ENCODE results near the gene CRABP2.

Gene CRABP2

DNA sequence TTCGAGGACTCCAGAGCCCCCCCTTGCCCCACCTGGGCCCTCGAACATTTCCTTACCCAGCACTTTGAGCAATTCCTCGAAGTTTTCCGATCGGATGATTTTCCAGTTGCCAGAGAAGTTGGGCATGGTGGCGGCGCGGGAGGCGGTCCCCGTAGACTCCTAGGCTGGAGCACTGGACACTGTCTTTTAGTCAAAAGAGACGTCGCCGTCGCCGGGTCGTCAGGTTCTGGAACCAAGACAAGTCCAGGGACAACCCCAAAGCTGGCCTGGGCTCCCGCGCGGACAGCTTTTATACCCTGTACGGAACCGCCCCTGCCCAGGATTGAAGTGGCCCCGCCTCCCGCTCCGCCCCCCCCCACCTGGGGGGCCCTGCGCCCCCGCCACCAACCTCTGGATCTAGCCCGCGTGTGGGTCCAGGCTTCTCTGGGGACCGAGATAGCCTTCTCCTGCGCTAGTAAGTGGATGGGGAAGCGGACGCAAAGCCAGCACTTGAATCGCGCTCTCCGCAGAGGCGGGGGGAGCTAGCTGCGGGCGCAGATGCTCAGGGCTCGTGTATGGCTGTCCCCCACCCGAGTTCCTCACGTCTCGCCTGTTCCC, at the start of gene CRABP2:
TSS of gene CRABP2 (minus strand) at position 263 of the 597 bp plus-strand sequence. CDS start at position 126, 137 bp downstream.
- DNase-seq, result peak; percentile 38

DNA sequence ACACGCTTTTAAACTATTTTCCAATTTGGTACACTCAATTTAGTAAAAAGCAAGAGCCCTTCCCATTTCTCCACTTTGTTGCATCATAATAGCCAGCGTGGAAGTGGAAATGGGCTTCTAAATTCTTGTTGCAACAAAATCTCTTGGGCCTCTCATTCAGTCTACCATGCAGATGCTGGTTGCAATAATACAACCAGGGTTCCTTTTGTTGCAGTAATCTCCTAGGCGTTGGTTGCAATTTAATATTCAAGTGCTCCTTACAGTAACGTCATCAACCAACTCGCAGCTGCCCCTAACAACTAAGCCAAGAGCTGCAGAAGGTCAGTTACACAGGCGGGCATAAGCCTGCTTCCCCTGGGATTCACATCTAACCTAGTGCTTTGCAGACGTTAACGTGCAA, 48.8 kb upstream of the CRABP2 start:
- no peak for DNase-seq

DNA sequence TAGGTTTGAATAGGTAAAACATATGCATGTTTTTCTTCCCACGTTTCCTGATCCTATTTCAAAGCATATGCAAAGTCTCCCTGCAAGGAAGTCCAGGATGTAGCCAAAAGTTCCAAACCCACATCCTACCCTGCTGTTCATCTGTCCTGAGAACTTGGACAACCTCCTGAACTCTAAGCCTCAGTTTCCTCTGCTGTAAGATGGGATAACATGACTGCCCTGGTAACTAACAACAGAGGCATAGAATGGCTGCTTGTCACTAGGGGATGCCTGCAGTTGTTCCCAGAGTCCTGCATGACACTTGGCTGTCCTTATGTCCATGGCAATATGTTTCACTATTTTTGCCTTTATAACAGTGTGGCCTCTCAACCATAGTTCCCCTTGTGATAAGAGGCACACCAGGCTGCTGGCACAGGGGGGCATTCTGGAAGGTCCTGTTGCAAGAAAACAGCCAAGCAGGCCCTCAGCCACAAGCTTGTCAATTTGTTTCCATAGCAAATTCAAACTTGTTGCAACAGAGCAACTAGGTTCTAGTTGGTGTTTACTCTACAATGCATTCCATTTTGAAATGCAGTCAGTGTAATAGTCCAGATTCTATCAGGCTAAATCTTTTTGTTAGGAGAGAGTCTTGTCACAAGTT, 47.6 kb upstream of the CRABP2 start:
- DNase-seq, result no peak

DNA sequence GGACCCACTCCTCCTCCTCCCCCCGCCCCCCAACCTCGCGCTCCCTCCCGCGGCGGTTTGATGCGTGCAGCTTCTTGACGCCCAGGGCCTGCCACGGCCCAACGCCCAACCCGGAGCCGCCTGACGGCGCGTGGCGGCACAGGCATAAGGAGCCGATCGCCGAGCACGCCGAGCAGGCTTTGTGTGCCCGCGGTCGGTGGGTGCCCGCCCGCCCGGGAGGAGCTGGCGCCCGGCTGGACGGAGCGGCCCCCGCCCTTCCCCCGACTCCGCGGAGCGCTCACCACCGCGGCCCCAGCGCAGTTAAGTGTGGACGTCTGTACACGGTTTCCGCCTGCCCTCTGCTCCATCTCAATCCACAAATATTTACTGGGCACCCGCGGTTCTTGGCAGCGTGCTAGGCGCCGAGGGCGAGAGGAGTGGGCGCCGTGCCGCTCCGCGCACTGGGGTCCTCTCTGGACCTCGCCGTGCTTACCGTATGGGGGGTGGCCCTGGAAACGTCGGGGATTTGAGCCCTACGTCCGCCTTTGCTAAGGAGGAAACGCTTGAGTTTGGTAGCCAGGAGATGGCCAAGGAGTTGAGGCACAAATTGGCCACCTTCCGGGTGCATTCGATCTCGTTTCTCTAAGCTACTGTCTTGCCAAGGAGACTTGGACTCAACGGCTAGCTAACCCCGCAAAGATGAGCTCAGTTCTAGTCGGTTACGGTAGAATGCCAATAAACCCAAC, 46.5 kb upstream of the CRABP2 start:
- DNase-seq, result peak; percentile 97

DNA sequence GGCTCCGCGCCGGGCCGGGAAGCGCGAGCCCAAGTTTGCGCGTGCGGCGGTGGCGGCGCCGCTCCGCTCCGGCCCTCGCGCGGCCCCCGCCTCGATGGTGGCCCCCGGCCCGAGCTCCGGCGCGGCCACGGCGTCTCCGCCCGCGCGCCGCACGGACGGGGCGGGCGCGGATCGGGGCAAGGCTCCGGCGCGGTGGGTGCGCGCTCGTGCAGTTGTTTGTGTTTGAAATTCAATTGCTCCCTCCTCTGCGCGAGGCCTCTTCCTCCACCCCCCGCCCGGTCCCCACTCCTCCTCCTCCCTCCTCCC, 46.0 kb upstream of the CRABP2 start, which contains the start of gene HDGF:
TSS of gene HDGF (minus strand) at position 225 of the 306 bp plus-strand sequence. CDS start 246 bp downstream, outside the sequence.
- DNase-seq, result no peak

DNA sequence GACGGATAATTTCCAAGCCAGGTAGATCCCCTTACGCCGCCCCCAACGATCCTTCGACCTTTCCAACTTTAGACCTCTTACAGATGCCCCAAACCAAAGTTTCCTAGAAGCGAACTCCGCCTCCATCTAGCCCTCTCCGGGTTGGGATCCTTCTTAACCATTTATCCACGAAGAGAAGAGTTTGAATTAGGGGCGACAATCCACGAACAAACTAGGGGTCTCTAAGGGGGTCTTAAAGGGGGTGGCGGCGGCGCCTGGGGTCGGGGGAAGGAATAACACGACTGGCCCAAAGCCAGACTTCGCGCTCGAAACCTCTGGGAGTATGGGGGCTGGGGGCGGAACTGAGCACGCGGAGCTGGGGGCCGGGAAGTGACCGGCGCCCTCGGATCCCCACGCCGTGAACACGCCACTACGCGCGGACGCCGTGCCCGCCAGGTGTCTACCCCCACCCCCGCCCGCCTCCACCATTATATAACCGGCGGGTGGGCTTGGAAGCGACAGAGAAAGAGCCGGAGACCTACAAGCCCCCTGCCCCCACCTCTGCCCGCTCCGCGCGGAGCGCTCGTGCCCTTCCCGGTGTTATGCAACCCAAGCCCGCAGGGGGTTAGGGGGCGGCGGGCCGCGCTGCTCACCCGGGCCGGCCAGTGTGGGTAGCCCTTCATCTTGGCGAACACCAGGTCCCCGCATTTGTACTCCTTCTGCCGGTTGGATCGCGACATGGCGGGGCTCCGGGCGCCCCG, 45.5 kb upstream of the CRABP2 start:
- peak; percentile 64 for DNase-seq

DNA sequence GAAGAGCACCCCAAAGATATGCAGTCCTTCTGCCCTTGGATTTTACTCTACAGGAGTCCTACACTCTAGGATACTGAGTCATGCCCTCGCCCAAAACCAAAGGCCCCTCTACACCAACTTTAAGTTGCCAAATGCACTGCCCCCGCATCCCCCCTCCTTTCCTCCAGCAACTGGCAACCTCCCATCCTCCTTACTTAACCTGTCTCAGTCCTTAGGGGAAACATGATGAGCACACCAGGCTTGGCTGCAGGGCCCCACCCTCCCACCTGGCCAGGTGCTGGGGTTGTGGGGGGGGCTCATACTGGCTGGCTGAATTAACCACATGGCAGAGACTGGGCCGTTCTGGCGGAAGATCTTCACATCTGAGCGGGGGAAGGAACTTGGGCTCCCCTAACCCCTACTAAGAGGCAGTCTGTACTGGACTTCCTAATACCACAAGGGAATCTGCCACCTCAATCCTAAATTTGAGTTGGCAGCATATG, 44.8 kb upstream of the CRABP2 start:
- DNase-seq, result peak; percentile 83

DNA sequence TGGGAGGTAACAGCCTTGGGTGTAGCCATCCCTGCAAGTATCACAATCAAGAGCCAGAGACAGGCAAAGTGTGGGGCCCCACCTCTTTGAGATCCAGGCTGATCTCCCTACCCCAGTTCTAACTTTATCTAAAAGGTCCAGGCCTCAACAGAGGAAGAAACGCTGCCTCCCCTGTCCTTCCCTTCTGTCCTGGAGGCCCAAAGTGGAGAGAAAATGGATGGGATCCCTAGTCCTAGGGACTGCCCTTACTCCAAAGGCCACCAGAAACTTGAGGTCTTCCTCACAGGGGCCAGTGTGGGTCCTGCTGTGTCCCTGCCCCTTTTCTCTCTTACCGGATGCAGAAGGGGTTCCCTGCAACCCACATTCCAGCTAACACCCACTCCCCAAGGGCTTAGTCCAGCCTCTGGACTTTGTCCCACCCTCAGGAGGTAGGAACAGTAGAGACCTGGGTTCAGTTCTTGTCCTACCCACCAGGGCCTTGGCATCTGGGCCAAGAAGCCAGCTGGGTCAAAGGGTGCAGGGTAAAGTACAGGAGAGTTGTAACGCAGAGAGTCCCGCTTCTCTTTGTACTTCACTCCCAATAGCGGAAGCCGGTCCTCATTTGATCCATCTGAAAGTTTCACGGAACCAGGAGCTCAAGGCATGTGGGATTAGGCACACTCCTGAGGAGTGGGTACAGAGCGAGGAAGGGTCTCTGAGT, 44.2 kb upstream of the CRABP2 start:
- no peak for DNase-seq

DNA sequence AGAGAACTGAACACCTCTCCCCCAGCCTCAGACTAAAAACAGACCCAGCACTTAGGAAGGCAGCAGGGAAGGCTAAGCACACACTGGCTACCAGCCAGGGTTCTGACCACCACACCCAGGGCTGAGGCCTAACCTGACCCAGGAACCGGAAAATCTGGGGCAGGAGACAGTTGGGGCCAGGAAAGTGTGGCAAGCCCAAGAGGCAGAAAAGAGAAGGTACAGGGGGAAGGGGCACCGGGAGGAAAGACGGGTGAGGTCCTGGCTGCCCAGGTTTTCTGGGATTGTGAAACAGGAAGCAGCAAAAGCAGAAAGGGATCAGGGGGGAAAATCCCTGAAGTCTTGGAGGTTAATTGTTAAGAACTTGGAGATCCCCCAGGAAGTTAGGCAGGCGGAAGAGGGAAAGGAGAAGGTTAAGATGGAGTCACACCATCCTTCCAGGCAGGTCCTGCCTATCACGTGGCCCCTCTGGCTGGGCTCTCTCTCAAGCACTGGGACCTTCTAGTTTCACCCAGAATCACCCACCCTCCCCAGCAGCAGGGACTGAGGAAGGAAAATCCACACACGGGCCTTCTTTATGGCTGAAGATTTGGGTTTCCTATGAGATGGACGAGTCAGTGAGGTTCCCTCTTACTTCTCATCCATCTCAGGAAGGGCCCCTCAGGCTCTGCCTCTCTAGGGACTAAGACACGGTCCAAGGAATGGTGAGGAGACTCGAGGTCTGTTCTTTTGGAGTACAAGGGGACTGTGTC, 43.5 kb upstream of the CRABP2 start:
- no peak for DNase-seq

DNA sequence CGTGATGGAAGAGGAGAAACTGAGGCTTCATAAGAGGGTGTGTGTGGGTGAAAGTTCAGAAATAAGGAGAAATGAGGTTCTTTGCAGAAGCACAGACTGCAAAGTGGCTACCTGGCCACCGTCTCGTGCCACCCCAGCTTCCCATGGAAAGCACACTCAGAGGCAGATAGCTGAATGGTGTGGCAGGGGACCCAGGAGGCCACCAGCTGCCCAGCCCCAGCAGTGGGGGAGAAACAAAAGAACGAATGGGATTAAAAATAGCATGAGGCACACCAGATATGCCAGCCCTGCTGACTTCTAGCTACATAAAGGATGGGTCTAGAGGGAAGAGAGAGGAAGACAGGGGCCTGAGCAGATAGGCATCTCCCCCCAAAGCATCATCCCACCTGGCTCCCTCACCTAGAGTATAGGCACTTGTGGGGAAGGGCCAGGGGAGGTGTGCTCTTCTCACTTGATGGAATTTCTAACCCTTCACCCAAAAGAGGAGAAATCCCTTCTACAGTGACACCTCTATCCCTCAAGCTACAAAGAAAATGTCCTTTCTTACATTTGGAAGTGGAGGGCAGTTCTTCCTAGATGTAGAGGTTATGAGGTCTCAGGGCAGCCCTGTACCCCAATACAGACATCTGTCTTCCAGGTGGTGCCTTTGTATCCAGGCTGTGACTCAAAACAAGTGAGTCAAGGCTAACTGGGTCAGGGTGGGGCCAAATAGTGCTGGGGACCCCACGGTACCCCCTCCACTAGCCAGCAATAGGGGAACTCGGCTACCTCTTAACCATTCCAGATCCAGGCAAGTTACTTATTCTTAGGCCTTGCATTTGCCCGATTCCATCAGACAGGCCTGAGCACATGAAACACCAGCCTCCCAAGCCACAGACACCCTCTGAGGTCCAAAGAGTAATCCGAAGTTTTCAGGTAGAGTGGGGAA, 42.6 kb upstream of the CRABP2 start:
- peak; percentile 42 for DNase-seq

DNA sequence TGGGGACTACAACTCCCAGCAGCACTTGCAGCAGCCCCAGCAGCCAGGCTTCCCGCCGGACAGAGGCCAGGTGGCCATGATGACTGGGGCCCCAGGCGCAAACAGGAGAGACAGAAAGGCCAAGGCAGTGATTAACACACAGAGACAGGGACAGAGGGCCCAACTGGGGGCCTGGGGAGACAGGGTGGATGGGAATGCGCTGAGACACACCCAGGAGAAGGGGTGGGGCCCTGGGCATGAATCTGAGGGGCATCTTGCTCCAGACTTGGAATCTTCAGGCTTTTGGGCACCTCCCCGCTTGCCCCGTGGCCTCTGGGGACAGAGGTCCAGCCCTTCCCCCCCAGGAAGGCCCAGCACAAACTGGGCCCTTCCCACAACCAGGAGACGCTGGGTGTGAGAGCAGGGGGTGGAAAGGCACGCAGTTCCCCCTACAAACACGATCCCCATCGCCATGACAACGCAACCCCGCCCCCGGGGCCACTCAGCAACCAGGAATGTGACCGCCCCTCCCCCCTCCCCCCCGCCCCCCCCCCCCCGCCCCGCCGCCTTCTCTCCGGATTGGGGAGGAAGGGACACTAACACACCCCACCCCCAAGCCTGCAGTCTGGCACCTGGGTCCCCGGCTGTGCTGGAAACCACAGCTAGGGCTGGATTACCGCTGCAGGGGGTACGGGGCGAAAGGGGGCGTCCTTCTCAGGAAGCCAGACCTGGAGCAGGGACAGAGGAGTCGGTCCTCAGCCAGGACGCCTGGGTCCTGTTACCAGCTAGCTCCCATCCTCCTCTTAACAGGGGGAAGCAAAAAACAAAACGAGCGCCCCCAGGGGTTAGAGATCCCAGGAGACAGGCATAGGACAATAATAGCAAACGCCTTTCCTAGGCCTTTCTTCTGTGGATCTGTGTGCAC, 41.6 kb upstream of the CRABP2 start:
- DNase-seq, result peak; percentile 92

DNA sequence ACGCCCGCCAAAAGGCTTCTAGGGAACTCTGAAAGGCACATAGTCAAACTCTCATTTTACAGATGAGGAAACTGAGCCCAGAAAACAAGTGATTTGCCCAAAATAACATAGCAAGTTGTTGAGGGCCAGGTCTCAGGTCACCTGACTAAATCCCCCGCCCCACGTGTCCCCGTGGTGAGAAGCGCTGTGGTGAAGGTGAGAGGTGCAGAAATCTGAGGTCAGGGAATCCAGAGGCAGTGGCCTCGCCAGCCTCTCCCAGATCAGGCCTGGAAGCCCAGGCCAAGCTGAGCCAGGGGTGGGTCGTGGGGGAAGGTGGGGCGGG, 41.0 kb upstream of the CRABP2 start:
- no peak for DNase-seq

DNA sequence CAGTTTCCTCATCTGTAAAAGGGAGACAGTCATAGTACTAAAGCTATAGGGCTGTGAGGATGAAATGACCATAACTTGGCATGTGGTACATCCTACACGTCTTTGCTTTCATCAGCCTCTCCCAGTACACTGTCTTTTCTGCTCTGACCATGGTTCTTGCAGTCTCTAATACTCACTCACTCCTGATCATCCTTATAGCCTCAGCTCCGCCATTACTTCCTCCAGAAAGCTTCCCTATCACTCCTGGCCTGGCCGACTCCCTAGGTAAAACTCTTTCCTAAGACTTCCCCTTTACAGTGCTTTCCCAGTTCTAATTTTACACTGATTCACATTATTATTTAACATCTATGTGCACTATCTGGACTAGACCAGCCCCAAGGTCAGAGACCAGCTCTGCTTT, 40.5 kb upstream of the CRABP2 start:
- no peak for DNase-seq

DNA sequence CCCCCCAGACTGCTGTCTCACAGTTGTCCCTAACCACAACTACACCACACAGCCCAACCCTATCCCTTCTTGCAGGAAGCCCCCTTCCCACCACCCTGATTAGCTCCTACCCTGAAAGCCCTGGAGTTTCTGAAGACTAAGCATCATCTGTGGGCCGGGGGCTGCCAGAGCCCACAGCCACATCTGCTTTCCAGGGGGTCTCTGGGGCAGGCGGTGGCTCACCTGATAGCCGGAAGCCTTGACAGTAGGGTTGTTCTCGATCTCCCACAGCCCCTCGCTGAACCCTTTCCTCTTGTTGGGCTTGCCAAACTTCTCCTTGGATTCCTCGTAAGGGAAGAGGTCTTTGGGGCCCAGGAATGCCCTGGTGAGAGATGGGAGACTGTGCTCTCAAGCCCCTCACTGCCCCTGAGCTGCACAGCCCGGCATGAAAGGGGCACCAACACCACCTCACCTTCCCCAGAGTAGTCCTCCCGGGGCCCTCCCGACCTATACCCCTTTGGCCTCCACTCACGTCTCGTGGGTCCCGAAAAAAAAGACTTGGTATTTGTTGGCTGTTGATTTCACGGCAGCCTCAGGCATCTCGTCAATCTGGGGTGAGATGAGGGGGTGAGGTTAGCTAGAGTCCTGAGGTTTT, 39.5 kb upstream of the CRABP2 start:
- no peak for DNase-seq

DNA sequence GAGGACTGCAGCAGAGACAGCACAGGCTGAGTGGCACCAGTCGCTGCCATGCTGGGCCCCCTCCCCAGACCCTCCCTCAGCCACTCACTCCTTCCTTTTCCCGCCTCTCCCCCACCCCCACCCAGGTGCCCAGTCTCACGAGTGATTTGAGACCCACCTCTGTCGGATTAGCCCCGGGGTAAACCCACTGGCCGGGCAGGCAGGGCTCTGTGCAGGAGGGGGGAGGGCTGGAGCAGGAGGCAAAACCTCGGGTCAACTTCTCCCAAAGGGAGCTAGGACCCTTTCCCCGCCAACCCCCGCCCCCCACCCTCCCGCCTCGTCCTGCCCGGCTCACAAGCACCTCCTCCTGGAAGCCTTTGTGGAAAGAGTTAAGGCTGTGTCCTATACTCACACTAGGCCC, 39.0 kb upstream of the CRABP2 start:
- no peak for DNase-seq

DNA sequence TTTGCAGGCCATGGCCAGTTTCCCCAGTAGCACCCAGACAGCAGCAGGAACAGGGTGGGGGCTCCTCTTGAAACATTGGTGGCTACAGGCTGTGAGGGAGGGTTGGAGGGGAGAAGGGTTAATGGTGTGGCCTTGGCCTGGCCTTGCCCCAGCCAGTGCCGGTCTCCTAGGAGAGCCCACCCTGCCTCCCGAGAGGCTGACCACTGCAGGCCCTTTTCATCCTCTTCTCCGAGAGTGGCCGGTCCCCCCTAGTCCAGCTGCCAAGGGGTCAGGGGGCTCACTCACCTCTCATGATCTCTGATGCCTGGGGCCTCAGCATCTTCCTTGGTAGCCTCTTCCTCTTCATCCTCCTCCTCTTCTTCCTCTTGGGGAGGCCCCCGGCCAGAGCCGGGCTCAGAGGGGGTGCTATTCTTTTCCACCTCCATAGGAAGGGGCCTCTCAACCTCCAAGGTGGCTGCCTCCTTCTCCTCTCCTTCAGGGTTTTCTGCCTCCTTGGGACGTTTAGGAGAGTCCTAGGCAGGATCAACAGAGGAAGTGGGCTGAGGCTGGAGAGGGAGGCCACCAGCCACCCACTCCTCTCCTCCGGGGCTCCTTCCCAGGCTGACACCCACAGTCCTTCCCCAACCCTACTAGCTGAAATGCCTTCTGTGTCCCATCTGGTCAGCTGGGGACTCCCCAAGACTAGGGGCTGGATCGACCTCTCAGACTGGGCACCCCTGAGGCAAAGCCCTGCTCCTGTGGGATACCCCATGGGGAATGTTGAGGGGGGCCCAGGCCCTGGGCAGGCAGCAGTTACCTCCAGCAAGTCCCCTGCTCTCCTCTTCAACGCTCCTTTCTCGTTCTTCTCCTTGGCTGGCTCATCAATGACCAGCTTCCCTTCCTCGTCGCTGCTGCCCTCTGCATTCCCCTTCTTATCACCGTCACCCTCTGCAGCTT, 38.3 kb upstream of the CRABP2 start:
- DNase-seq, result no peak

DNA sequence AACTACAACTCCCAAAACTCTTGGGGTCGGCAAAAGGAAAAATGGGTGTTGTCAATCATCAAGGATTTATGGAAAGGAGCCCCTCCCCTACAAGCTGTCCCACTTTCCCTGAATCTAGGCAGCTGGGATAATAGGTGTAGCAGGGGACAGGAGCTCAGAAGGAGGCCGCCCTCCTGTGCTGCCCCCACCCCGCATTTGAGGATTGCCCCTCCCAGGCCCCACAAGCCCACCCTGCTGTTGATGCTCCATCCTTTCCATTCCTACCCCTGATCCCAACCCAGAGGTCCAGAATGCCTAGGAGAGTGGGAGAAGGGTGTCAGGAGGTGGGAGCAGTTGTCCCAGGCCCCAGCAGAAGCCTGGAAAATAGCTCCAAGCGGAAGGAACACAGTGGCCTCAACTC, 37.4 kb upstream of the CRABP2 start:
- no peak for DNase-seq

DNA sequence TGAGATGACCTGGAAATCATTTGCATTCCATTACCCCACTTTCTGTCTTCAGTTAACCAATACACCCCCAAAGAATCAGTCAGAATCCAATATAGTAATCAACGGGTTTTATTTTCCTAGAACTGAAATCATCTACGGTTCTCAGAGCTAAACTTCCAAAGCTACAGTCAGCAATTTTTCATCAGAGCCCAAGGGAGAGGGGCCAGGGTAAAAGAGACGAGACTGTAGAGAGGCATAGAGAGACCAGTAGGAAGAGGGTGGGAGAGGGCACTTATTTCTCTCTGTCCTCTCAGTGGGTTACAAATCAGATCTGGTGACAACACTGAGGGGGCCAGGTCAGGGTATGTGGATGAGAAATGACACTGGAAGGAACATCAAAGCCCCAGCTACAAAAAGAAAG, 36.6 kb upstream of the CRABP2 start:
- no peak for DNase-seq

Data from NCI-H146 (cell line).